ENCODE results near the gene NSMF.

Gene NSMF

GRCh38 chr9:137492464-137493363 is 33.6 kb upstream of the NSMF start:
- DNase-seq (ENCODE audit: low read depth in 2 of 2) = peak in 1 of 2 donors; percentile 15

GRCh38 chr9:137491735-137492432 is 32.8 kb upstream of the NSMF start:
- no peak for DNase-seq (ENCODE audit: low read depth in 2 of 2)

- DNase-seq (ENCODE audit: low read depth in 2 of 2) = no peak
These were observed 31.5 kb upstream of the NSMF start for GRCh38 chr9:137490532-137491186.

GRCh38 chr9:137488906-137489305 is 29.8 kb upstream of the NSMF start:
- no peak for DNase-seq (ENCODE audit: low read depth in 2 of 2)

- DNase-seq (ENCODE audit: low read depth in 2 of 2) = no peak
These were observed 29.2 kb upstream of the NSMF start for GRCh38 chr9:137488327-137488653.

- no peak for DNase-seq (ENCODE audit: low read depth in 2 of 2)
These were observed 28.6 kb upstream of the NSMF start for GRCh38 chr9:137487454-137488326.

GRCh38 chr9:137486545-137487453 is 27.7 kb upstream of the NSMF start:
- no peak for DNase-seq (ENCODE audit: low read depth in 2 of 2)

GRCh38 chr9:137486141-137486490 is 27.0 kb upstream of the NSMF start:
- no peak for DNase-seq (ENCODE audit: low read depth in 2 of 2)

- DNase-seq (ENCODE audit: low read depth in 2 of 2) = no peak
These were observed 26.4 kb upstream of the NSMF start for GRCh38 chr9:137485343-137486140.

GRCh38 chr9:137484551-137485315 is 25.6 kb upstream of the NSMF start:
- no peak for DNase-seq (ENCODE audit: low read depth in 2 of 2)

- no peak for DNase-seq (ENCODE audit: low read depth in 2 of 2)
These were observed 23.1 kb upstream of the NSMF start for GRCh38 chr9:137482094-137482781.

- DNase-seq (ENCODE audit: low read depth in 2 of 2) = no peak
These were observed 21.9 kb upstream of the NSMF start for GRCh38 chr9:137480686-137481683.

- no peak for DNase-seq (ENCODE audit: low read depth in 2 of 2)
These were observed 21.0 kb upstream of the NSMF start for GRCh38 chr9:137479892-137480685.

- no peak for DNase-seq (ENCODE audit: low read depth in 2 of 2)
These were observed 20.1 kb upstream of the NSMF start for GRCh38 chr9:137478962-137479861.

- DNase-seq (ENCODE audit: low read depth in 2 of 2) = no peak
These were observed 19.5 kb upstream of the NSMF start for GRCh38 chr9:137478613-137478961.

Data from stimulated activated CD4-positive, alpha-beta T cell treated with anti-CD3 and anti-CD28 coated beads, Interleukin-1b, Interleukin-23, amount 100 ng/mL, for 4 hours (primary cell).